H1 (cell line): ENCODE results near the gene FGD5. TPM values are rescaled to one million over a fixed set of nuclear protein-coding genes. Genes with fewer than 3 reads are reported as not detected.

Experiments
- E2F6 ChIP-seq: IDR thresholded peaks from 2 replicates; pipeline ENCODE4 v1.6.1; 2012; ENCODE audit warnings: inconsistent platforms
- HDAC6 ChIP-seq: IDR thresholded peaks from one replicate; pipeline ENCODE4 v1.7.1; 2012; ENCODE audit warnings: low read depth, mild to moderate bottlenecking, inconsistent platforms, low read length, moderate library complexity
- KDM1A ChIP-seq: fragments of 200-600, 300-600 bp; sonication (generic); IDR thresholded peaks from 2 replicates; pipeline ENCODE4 v1.7.1; 2016; ENCODE audit warnings: mild to moderate bottlenecking, low read length, borderline replicate concordance
- POLR2A ChIP-seq, 2 experiments: IDR thresholded peaks; 1 replicate in 1 of 2; 2 replicates in 1 of 2; pipeline ENCODE4 v1.6.1; 2011; ENCODE audit warnings: low read depth in 2 of 2, low read length in 2 of 2, mild to moderate bottlenecking in 2 of 2; ENCODE audit errors: control extremely low read depth in 1 of 2
- RFX5 ChIP-seq: IDR thresholded peaks from 2 replicates; pipeline ENCODE4 v1.6.1; 2011; ENCODE audit warnings: low read depth, low read length, improper control_type of control experiment, borderline replicate concordance
- SIN3A ChIP-seq, 2 experiments: IDR thresholded peaks in 1 of 2; conservative IDR thresholded peaks in 1 of 2; 2 replicates each; pipeline ENCODE4 v1.6.1; 2011 to 2012; ENCODE audit warnings: low read length in 2 of 2, improper control_type of control experiment in 1 of 2, low read depth in 1 of 2, mild to moderate bottlenecking in 1 of 2
- SIX5 ChIP-seq: IDR thresholded peaks from 2 replicates; pipeline ENCODE4 v1.6.1; 2011; ENCODE audit warnings: mild to moderate bottlenecking, low read depth, low read length
- SP1 ChIP-seq: IDR thresholded peaks from 2 replicates; pipeline ENCODE4 v1.6.1; 2011; ENCODE audit warnings: low read depth, low read length
- TAF1 ChIP-seq: IDR thresholded peaks from 2 replicates; pipeline ENCODE4 v1.6.1; 2011; ENCODE audit warnings: mild to moderate bottlenecking, low read depth, low read length
- polyA plus RNA-seq, 7 experiments: library from polyadenylated mRNA; depleted of rRNA in 3 of 7; stranded (reverse) in 5 of 7; unstranded in 2 of 7; fragments of >200 nt in 5 of 7; fragments of 200-250 nt in 2 of 7; gene quantifications; 1 replicate in 5 of 7; 2 replicates in 1 of 7; 4 replicates in 1 of 7; pipeline versions ENCODE4 v1.2.1 to v1.2.3, GENCODE V29; 2011 to 2013; ENCODE audit warnings: missing spikeins in 2 of 7, mixed read lengths in 2 of 7
- total RNA-seq: library from RNA; stranded (reverse); fragmentation: NEBNext Ultra II Directional; extraction: Animal tissue kit (Norgen Biotek cat#: 25700); gene quantifications from 2 replicates; pipeline ENCODE4 v1.2.1, GENCODE V29; 2021

The FGD5 gene
- total and polyA plus RNA-seq, 2 of the 8 experiments (the other 6 are each of a cell fraction or from before 2014, with no cell fraction given), result 4.7 to 14.3 TPM

GRCh38 chr3:14847613-14848541 is 29.1 kb downstream of the FGD5 start (continued):
- TF ChIP-seq SP1, result 0 out of 2 replicates have a peak, but pooled peaks have one; percentile 25
- 0 out of 2 replicates have a peak, but pooled peaks have one; percentile 26 for TF ChIP-seq TAF1
- TF ChIP-seq KDM1A, result 0 out of 2 replicates have a peak, but pooled peaks have one; percentile 10
- TF ChIP-seq RFX5, result no peak
- no peak for TF ChIP-seq SIX5
- TF ChIP-seq POLR2A (IDR thresholded peaks at IDR 0.05; ENCODE audit: control extremely low read depth in 1 of 2, low read depth in 2 of 2, low read length in 2 of 2), result peak in 1 of 2 experiments; percentile 22; a peak in 1 of 3 replicates
- TF ChIP-seq E2F6, result peak; percentile 72
- no peak for TF ChIP-seq SIN3A (conservative IDR thresholded peaks at IDR 0.05 in 1 of 2, IDR thresholded peaks at IDR 0.05 in 1 of 2; ENCODE audit: low read depth in 1 of 2, low read length in 2 of 2)
- TF ChIP-seq HDAC6, result no peak
